CD4-positive, alpha-beta memory T cell (primary cell): Measurements from ENCODE around the gene HIP1R. TPM values are rescaled to one million over a fixed set of nuclear protein-coding genes. Genes with fewer than 3 reads are reported as not detected.

Experiments
- CTCF ChIA-PET: fragments of 350-600 bp; sonication (Branson Sonifier 250); formaldehyde crosslinking; loops from one replicate; lab custom pipeline; 2021; ENCODE audit warnings: inconsistent platforms; ENCODE audit not compliant: partially characterized antibody; lab: Charles Lee
- POLR2A ChIA-PET: fragments of 350-600 bp; sonication (Branson Sonifier 250); formaldehyde crosslinking; loops from one replicate; lab custom pipeline; 2021; ENCODE audit not compliant: partially characterized antibody; lab: Charles Lee
- DNase-seq, 5 donors: peaks; one replicate each; pipeline versions ENCODE4 v3.0.0 to v3.0.0-alpha.2; 2020 to 2022; ENCODE audit warnings: mixed read lengths in 1 of 5
- H3K27ac ChIP-seq: one replicate; pipeline ENCODE4 v1.7.0; 2013; ENCODE audit warnings: low read depth, low read length
- H3K27me3 ChIP-seq: 2 replicates; pipeline ENCODE4 v1.7.0; 2013; ENCODE audit warnings: mild to moderate bottlenecking, low read length, moderate library complexity; ENCODE audit not compliant: insufficient read depth
- H3K36me3 ChIP-seq: 2 replicates; pipeline ENCODE4 v1.7.0; 2013; ENCODE audit warnings: mild to moderate bottlenecking, low read length, moderate library complexity; ENCODE audit not compliant: insufficient read depth
- H3K4me1 ChIP-seq: 2 replicates; pipeline ENCODE4 v1.7.0; 2013; ENCODE audit warnings: mild to moderate bottlenecking, low read length, moderate library complexity; ENCODE audit not compliant: insufficient read depth
- H3K4me3 ChIP-seq, 2 donors: one replicate each; pipeline ENCODE4 v1.7.0; 2013; ENCODE audit warnings: low read length in 2 of 2, mild to moderate bottlenecking in 1 of 2
- H3K9me3 ChIP-seq, 2 donors: one replicate each; pipeline ENCODE4 v1.7.0; 2013; ENCODE audit warnings: low read length in 2 of 2, control low read depth in 1 of 2; ENCODE audit not compliant: control insufficient read depth in 1 of 2
- H3K27ac Mint-ChIP-seq, 7 donors: one replicate each; pipeline ENCODE4 v1.8.0; 2020 to 2021; ENCODE audit warnings: mixed read lengths in 7 of 7, mild to moderate bottlenecking in 6 of 7, inconsistent platforms in 3 of 7, moderate library complexity in 3 of 7
- H3K27me3 Mint-ChIP-seq, 2 donors: one replicate each; pipeline ENCODE4 v1.8.0; 2020 to 2021; ENCODE audit warnings: mixed read lengths in 2 of 2
- H3K36me3 Mint-ChIP-seq, 2 donors: one replicate each; pipeline ENCODE4 v1.8.0; 2020 to 2021; ENCODE audit warnings: mixed read lengths in 2 of 2, inconsistent platforms in 1 of 2, mild to moderate bottlenecking in 1 of 2
- H3K4me1 Mint-ChIP-seq, 4 donors: one replicate each; pipeline ENCODE4 v1.8.0; 2020 to 2021; ENCODE audit warnings: mixed read lengths in 4 of 4, mild to moderate bottlenecking in 1 of 4
- H3K4me3 Mint-ChIP-seq, 8 donors: one replicate each; pipeline ENCODE4 v1.8.0; 2020 to 2021; ENCODE audit warnings: mixed read lengths in 8 of 8, mild to moderate bottlenecking in 7 of 8, moderate library complexity in 6 of 8, inconsistent platforms in 3 of 8
- H3K9me3 Mint-ChIP-seq, 8 donors: one replicate each; pipeline ENCODE4 v1.8.0; 2020 to 2021; ENCODE audit warnings: mixed read lengths in 8 of 8, mild to moderate bottlenecking in 5 of 8, inconsistent platforms in 3 of 8, moderate library complexity in 1 of 8
- intact Hi-C: fragments of 100-400 bp; cut with micrococcal nuclease; formaldehyde crosslinking; loops from one replicate; pipeline ENCODE4 v1.15.1; 2023
- polyA plus RNA-seq, 2 donors: library from polyadenylated mRNA; unstranded; fragments of 300-500 nt; fragmentation: Illumina TruSeq; gene quantifications; one replicate each; pipeline ENCODE4 v1.2.3, GENCODE V29; 2021
- total RNA-seq, 2 experiments: library from RNA; stranded (reverse); gene quantifications; one replicate each; pipeline ENCODE4 v1.2.3, GENCODE V29; 2021

The HIP1R gene
- total and polyA plus RNA-seq, 4 experiments from 2014 or later, result 4.5 to 88.3 (median 49.4) TPM

- Histone ChIP-seq H3K9me3 (no peaks in the 10 kb centered on the region), H3K27me3 (no peaks in the 10 kb centered on the region), H3K4me1 (no peaks in the 10 kb centered on the region), H3K4me3 (no peak overlapping the region), H3K36me3 (no peaks in the 10 kb centered on the region), H3K27ac (no peak overlapping the region)
- H3K9me3 Mint-ChIP-seq, result no peaks in the 10 kb centered on the region
- H3K4me3 Mint-ChIP-seq, result no peak overlapping the region
- H3K27ac Mint-ChIP-seq, result no peak overlapping the region
- CTCF ChIA-PET, result interaction anchor here (2.4 kb wide), 1 partner anchor 26 kb away, joined by 11 read pairs; no protein-coding TSS in a partner anchor
- H3K27me3 Mint-ChIP-seq, result no peaks in the 10 kb centered on the region
- H3K4me1 Mint-ChIP-seq, result no peaks in the 10 kb centered on the region
- POLR2A ChIA-PET, result no interaction called here
- no peaks in the 10 kb centered on the region for H3K36me3 Mint-ChIP-seq
- DNase-seq, result no peak
- intact Hi-C loops, result no loop called here
Observed at GRCh38 chr12:122819209-122819785, 16.0 kb upstream of the HIP1R start.

- POLR2A ChIA-PET, result no interaction called here
- Histone ChIP-seq H3K27me3 (no peaks in the 10 kb centered on the region), H3K4me3 (no peak overlapping the region), H3K4me1 (no peaks in the 10 kb centered on the region), H3K27ac (no peak overlapping the region), H3K9me3 (no peaks in the 10 kb centered on the region), H3K36me3 (no peaks in the 10 kb centered on the region)
- no peak for DNase-seq
- intact Hi-C loops, result no loop called here
- no peaks in the 10 kb centered on the region for H3K36me3 Mint-ChIP-seq
- H3K9me3 Mint-ChIP-seq, result no peaks in the 10 kb centered on the region
- no peak overlapping the region for H3K4me3 Mint-ChIP-seq
- CTCF ChIA-PET, result no interaction called here
- H3K27me3 Mint-ChIP-seq, result no peaks in the 10 kb centered on the region
- no peak overlapping the region for H3K27ac Mint-ChIP-seq
- H3K4me1 Mint-ChIP-seq, result no peaks in the 10 kb centered on the region
Observed at GRCh38 chr12:122820138-122820537, 15.1 kb upstream of the HIP1R start.

DNA sequence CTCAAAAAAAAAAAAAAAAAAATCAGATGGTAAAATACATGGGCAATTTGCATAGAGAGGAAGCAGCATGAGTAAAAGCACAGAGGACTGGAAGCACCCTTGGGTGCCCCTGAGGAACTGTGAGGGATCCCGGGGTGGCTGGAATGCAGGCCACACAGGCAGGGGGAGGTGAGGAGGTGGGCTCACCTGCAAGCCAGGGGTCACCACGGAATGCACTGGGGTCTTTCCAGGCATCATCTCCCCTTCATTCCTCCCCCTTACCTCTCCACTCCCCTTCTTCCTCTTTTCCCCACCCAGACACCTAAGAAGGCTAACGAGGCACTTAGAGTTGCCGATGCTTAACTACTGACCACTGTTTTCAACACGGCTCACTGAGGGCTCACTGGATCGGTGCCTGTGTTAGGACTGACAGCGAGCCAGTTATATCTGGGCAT, 14.4 kb upstream of the HIP1R start:
- Histone ChIP-seq H3K4me3 (no peak overlapping the region), H3K36me3 (no peaks in the 10 kb centered on the region), H3K27ac (no peak overlapping the region), H3K27me3 (no peaks in the 10 kb centered on the region), H3K9me3 (no peaks in the 10 kb centered on the region), H3K4me1 (no peaks in the 10 kb centered on the region)
- Mint-ChIP-seq H3K27me3 (no peaks in the 10 kb centered on the region), H3K4me1 (no peaks in the 10 kb centered on the region), H3K27ac (no peak overlapping the region), H3K4me3 (no peak overlapping the region), H3K9me3 (no peaks in the 10 kb centered on the region), H3K36me3 (no peaks in the 10 kb centered on the region)
- ChIA-PET POLR2A (no interaction called here), CTCF (no interaction called here)
- intact Hi-C loops, result no loop called here
- DNase-seq, result no peak

DNA sequence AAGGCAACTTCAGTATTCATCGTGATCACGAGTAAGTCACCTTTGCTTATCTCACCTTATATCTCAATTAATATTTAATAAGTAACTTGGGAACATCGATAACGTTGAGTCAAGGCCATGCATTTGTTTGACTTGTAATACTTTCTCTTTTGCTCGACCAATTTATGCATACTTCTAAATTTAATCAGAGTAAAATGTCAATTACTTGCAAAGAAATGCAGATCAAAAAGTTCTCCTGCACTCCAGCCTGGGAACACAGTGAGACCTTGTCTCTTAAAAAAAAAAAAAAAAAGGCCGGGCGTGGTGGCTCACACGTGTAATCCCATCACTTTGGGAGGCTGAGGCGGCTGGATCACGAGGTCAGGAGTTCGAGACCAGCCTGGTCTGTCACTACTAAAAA, 11.8 kb upstream of the HIP1R start:
- Histone ChIP-seq H3K4me1 (peaks cover 7% of the 10 kb centered on the region), H3K27me3 (no peaks in the 10 kb centered on the region), H3K27ac (no peak overlapping the region), H3K36me3 (no peaks in the 10 kb centered on the region), H3K4me3 (no peak overlapping the region), H3K9me3 (no peaks in the 10 kb centered on the region)
- no peaks in the 10 kb centered on the region for H3K27me3 Mint-ChIP-seq
- no peak for DNase-seq
- ChIA-PET CTCF (no interaction called here), POLR2A (no interaction called here)
- H3K4me1 Mint-ChIP-seq, result peaks cover 0 to 5% (median 0%) of the 10 kb centered on the region in 4 donors
- no peaks in the 10 kb centered on the region for H3K36me3 Mint-ChIP-seq
- no peak overlapping the region for H3K4me3 Mint-ChIP-seq
- intact Hi-C loops, result no loop called here
- H3K27ac Mint-ChIP-seq, result no peak overlapping the region
- no peaks in the 10 kb centered on the region for H3K9me3 Mint-ChIP-seq

DNA sequence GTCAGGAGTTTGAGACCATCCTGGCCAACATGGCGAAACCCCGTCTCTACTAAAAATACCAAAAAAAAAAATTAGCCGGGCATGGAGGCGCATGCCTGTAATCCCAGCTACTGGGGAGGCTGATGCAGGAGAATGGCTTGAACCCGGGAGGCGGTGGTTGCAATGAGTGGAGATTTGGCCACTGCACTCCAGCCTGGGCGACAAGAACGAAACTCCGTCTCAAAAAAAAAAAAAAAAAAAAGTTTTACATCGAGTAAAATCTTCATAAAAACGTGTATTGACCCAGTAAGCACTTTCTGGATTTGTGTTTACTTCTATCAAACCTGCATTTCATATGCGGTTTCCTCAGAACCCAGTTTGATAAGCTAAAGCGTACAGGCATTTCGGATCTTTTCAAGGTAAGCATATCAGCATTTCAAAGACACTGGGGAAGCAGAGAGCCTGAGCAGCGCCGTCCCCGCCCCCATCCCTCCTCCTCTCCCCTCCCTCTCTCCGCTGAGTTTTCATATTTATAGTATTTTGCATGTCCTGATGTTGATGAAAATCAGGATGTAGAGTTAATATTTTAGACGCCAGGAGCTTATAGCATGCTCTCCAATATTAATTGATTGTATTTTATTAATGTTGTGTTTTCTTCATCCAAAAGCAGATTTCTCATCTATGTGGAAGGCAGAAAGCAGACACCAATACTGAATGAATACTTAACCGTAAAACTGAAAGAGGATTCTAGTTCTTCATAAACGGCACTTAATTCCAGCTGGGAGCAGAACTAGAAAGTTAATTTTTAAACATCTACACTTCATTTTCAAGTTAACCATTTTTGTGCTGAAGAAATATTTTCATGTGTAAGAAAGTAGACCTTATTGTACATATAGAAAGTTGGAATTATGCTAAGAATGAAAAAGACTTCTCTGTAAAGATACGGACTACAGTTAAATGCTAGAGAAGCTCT, 9.2 kb upstream of the HIP1R start:
- H3K36me3 ChIP-seq, result no peaks in the 10 kb centered on the region
- H3K4me1 Mint-ChIP-seq, result peaks cover 0 to 5% (median 1%) of the 10 kb centered on the region in 4 donors
- no peaks in the 10 kb centered on the region for H3K9me3 Mint-ChIP-seq
- H3K4me3 Mint-ChIP-seq, result peak overlapping the region in 7 of 8 donors; percentile 10 to 66 (median 49)
- H3K4me3 ChIP-seq, result no peak overlapping the region
- no peaks in the 10 kb centered on the region for H3K27me3 ChIP-seq
- POLR2A ChIA-PET, result interaction anchor here (0.6 to 1.3 kb wide), 3 partner anchors 10 to 254 kb away, joined by 3 to 6 read pairs (median 3); no protein-coding TSS in a partner anchor
- H3K36me3 Mint-ChIP-seq, result no peaks in the 10 kb centered on the region
- no peaks in the 10 kb centered on the region for H3K9me3 ChIP-seq
- no peak overlapping the region for H3K27ac Mint-ChIP-seq
- CTCF ChIA-PET, result interaction anchor here (1.9 kb wide), 1 partner anchor 32 kb away, joined by 7 read pairs; no protein-coding TSS in a partner anchor
- intact Hi-C loops, result no loop called here
- DNase-seq, result peak in 1 of 5 donors; percentile 7
- peaks cover 0 to 2% of the 10 kb centered on the region in 2 donors for H3K27me3 Mint-ChIP-seq
- H3K27ac ChIP-seq, result no peak overlapping the region
- H3K4me1 ChIP-seq, result peaks cover 7% of the 10 kb centered on the region

- no peaks in the 10 kb centered on the region for H3K9me3 ChIP-seq
- H3K4me3 ChIP-seq, result no peak overlapping the region
- H3K27ac ChIP-seq, result no peak overlapping the region
- no peaks in the 10 kb centered on the region for H3K36me3 ChIP-seq
- ChIA-PET POLR2A (interaction anchor here (0.8 kb wide), 1 partner anchor 54 kb away, joined by 3 read pairs; no protein-coding TSS in a partner anchor), CTCF (interaction anchor here (0.8 to 1.9 kb wide), 2 partner anchors 15 to 33 kb away, joined by 3 to 7 read pairs; no protein-coding TSS in a partner anchor)
- H3K36me3 Mint-ChIP-seq, result no peaks in the 10 kb centered on the region
- H3K4me1 Mint-ChIP-seq, result peaks cover 0 to 5% (median 1%) of the 10 kb centered on the region in 4 donors
- intact Hi-C loops, result no loop called here
- H3K27me3 Mint-ChIP-seq, result peaks cover 0 to 2% of the 10 kb centered on the region in 2 donors
- H3K4me1 ChIP-seq, result peaks cover 7% of the 10 kb centered on the region
- H3K27me3 ChIP-seq, result no peaks in the 10 kb centered on the region
- H3K9me3 Mint-ChIP-seq, result no peaks in the 10 kb centered on the region
- H3K4me3 Mint-ChIP-seq, result no peak overlapping the region
- no peak for DNase-seq
- no peak overlapping the region for H3K27ac Mint-ChIP-seq
Observed at GRCh38 chr12:122827258-122827657, 8.0 kb upstream of the HIP1R start.
